Subcutaneous adipose tissue (tissue), 4 donors: ENCODE measurements around the gene DRD1. TPM values are rescaled to one million over a fixed set of nuclear protein-coding genes. Genes with fewer than 3 reads are reported as not detected.

Experiments used
- CTCF ChIP-seq: fragments of 450-650 bp; IDR thresholded peaks from one replicate; pipeline ENCODE4 v1.5.1; 2016; ENCODE audit warnings: low read depth, mild to moderate bottlenecking, control low read depth, antibody characterized with exemption, moderate library complexity
- total RNA-seq, 4 donors: library from RNA; depleted of rRNA; stranded (reverse); fragments of >200 nt; gene quantifications; one replicate each; pipeline ENCODE4 v1.1.0, GENCODE V29; 2016

The DRD1 gene
- total RNA-seq, 4 donors from 2014 or later: 0.17 TPM; not detected in 3

- TF ChIP-seq CTCF: no peak
Measured at GRCh38 chr5:175475248-175475647, 31.3 kb upstream of the DRD1 start.

- TF ChIP-seq CTCF: no peak
Measured at GRCh38 chr5:175472378-175472777, 28.4 kb upstream of the DRD1 start.

- no peak for TF ChIP-seq CTCF
Measured at GRCh38 chr5:175471628-175472027, 27.6 kb upstream of the DRD1 start.

GRCh38 chr5:175471196-175471595, 27.2 kb upstream of the DRD1 start:
- no peak for TF ChIP-seq CTCF

GRCh38 chr5:175470781-175471180, 26.8 kb upstream of the DRD1 start:
- no peak for TF ChIP-seq CTCF

- TF ChIP-seq CTCF: no peak
Measured at GRCh38 chr5:175469916-175470315, 25.9 kb upstream of the DRD1 start.

- no peak for TF ChIP-seq CTCF
Measured at GRCh38 chr5:175468892-175469291, 24.9 kb upstream of the DRD1 start.
